Epithelial cell of esophagus (primary cell): ENCODE data around the gene UCP3.

Experiments
- DNase-seq: peaks from one replicate; pipeline ENCODE4 v3.0.0; 2010; ENCODE audit warnings: low read depth
- H3K4me3 ChIP-seq: 2 replicates; pipeline ENCODE4 v1.5.1; 2011; ENCODE audit warnings: mild to moderate bottlenecking, low read length, control low read depth
- TF ChIP-seq, protein P1 (sequence below): IDR thresholded peaks from 2 replicates; pipeline ENCODE4 v1.5.1; 2011; ENCODE audit warnings: low read depth, mild to moderate bottlenecking, low read length, control low read depth, inconsistent platforms; ENCODE audit not compliant: insufficient read depth; ENCODE audit errors: missing control alignments

The UCP3 gene

DNA sequence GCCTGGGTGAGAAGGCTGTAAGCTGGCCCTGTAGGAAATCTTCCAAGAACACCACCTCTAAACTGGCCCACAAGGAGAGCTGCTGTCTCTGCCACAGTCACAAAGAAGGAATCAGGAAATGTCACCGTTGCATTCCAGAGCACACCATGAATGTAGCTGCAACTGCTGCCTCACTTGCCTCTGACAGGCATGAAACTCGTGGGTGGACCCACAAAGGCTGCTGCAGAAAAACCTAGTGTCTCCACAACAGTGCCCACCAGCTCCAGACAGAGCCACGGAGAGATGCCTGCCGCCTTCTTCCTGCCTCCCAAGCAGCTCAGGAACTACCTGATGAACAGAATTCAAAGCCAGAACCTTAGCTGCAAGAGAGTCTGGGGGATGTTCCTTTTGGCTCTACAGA is 47.6 kb downstream of the UCP3 start:
- DNase-seq, result peak; percentile 59
- TF ChIP-seq, protein P1, sequence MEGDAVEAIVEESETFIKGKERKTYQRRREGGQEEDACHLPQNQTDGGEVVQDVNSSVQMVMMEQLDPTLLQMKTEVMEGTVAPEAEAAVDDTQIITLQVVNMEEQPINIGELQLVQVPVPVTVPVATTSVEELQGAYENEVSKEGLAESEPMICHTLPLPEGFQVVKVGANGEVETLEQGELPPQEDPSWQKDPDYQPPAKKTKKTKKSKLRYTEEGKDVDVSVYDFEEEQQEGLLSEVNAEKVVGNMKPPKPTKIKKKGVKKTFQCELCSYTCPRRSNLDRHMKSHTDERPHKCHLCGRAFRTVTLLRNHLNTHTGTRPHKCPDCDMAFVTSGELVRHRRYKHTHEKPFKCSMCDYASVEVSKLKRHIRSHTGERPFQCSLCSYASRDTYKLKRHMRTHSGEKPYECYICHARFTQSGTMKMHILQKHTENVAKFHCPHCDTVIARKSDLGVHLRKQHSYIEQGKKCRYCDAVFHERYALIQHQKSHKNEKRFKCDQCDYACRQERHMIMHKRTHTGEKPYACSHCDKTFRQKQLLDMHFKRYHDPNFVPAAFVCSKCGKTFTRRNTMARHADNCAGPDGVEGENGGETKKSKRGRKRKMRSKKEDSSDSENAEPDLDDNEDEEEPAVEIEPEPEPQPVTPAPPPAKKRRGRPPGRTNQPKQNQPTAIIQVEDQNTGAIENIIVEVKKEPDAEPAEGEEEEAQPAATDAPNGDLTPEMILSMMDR, result no peak
- H3K4me3 ChIP-seq, result no peak overlapping the region

DNA sequence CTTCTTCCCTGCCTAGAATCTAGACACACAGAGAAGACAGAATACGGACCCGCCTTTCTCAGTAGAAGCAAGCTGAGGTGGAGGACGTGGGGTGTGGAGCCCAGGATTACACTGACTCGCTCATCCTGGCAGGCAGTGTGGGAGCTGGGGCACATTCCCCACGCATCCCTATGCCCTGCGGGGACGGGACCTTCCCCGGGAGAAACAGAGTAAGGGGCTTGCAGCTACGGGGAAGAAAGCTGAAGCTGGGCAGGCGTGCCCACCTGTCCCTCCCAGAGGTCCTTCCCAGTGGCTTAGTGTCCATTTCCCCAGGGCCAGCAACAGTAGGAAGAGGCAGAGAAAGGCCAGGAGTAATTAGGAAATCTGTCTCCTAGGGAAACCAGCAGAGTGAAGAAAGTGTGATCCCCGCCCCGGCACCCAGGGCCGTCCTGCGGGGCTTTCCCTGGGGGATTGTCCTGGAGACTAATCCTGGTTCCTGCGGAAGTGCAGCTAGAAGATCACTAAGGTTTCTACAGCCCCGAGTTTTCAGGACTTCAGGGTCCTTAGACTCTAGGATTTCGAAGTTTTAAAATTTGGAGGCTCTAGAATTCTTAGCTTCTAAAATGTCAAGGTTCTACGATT is 50.3 kb downstream of the UCP3 start:
- TF ChIP-seq, protein P1, result no peak
- H3K4me3 ChIP-seq, result no peak overlapping the region

DNA sequence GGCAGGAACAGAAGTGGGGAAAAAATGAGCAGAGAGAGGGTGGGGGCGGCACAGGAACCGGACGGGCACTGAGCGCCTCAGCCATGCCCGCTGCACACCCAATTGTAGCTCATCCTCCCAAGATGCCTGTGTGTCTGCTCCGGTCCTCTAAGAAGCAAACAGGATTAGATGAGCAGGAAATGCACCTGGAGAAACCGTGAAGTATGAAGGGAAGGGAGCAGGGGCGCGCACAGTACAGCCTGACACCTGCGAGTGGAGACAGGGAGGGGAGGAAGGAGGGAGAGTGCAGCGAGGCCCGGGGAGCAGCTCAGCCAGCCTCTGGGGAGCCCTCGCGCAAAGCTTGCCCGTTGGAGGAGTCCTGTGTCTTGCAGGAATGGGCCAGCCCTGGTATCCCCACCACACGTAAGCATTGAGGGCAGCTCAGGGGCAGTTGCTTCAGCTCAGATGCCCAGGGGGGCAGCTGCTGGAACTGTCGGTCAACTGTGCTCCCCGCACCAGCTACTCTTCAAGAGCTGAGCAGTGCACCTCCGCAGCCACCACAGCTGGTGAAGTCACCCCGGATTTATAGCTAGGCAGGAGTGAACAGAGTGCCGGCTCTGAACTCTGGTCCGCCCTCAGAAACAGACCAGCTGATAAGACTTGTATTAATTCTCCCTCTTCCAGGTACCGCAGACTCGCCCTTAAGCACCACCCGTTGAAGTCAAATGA is 51.1 kb downstream of the UCP3 start:
- TF ChIP-seq, protein P1, result no peak
- H3K4me3 ChIP-seq, result no peak overlapping the region
- DNase-seq, result no peak

More for the DNA sequence above, 50.3 kb downstream of the UCP3 start:
- DNase-seq, result no peak

DNA sequence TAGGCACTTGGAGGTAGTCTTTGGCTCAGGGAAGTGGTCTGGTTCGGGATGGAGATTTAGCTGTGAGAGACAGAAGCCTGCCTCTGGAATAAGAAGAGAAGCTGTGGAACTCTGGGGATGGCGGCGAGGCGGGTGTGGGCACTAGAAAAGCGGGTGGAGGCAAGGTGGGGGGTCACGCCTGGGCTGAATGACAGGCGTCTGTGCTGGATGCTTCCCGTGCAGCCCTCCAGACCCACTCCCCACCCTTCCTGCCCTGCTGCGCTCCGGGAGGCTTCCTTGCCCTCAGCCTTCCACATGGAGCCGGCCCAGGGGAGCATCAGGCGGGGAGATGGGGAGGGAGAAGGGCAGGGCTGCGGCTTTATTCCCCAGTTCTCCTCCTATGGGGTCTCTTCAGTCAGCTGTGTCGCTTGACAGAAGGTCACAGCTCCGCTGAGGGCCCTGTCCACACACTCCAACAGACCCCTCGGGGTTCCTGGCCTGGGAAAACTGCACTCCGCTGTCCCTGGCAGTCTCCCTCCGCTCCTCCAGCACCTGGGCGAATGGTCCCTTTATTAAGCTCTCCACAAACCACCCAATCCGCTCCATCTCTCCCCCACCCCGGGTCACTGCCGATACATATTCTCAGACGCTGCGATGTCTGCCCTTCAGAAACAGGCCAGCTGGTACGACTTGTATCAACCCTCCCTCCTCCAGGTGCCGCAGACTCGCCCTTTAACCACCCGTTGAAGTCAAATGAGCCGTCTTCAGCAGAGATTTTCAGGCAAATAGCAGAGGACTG is 51.8 kb downstream of the UCP3 start:
- no peak overlapping the region for H3K4me3 ChIP-seq
- TF ChIP-seq, protein P1, result no peak
- no peak for DNase-seq

DNA sequence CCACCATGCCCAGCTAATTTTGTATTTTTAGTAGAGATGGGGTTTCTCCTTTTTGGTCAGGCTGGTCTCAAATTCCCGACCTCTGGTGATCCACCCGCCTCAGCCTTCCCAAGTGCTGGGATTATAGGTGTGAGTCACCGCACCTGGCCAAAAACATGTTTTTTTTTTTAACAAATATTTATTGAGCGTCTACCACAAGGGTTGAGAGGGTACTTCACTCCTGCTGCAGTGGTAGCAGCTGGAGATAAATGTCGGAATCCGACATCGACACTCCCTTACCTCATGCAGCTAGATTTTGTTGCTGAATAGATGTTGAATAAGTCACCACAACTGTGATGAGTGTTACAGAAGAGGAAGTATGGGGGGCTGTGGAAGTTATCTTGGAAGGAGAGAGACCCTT is 57.1 kb downstream of the UCP3 start:
- TF ChIP-seq, protein P1, result no peak
- no peak overlapping the region for H3K4me3 ChIP-seq
- DNase-seq, result no peak

DNA sequence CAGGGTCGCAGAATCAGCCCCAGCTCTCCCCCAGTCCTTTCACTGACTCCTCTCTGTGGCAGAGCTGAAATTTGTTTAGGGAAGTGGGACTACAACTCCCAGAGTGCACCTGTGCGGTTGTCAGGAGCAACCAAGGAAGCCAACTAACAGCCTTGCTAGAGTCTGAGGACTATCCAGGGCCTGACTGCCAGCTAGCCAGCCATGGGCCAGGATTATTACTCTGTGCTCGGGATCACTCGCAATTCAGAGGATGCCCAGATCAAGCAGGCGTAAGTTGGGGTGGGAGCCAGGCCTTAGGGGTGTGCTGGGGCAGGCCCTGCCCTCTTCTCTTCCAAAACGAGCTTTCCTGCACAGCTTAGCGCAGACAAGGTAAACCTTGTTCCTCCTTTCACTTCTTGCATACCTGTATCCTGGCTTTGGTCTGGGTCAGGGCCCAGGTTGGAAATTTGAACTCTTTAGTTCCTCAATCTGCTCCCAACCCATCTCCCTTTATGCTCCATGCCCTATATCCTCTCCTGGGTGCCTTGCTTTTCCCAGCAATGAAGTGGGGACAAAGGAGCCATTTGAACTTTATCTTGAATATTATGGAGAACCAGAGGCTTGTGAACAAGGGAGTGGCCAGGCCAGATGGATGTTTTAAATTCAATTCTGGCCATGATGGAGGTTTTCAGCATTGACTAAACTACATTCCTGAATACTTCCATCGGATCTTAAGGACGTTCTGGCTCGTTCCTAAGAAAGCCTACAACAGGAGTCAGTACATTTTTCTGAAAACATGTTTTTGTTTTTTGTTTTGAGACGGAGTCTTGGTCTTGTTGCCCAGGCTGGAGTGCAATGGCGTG is 57.8 kb downstream of the UCP3 start, which contains the start of gene DNAJB13:
DNAJB13 (plus strand) TSS at position 158 of the 842 bp plus-strand sequence; CDS start at position 202, 44 bp downstream.
- H3K4me3 ChIP-seq, result no peak within 1 kb of the TSS
- TF ChIP-seq, protein P1, result no peak
- peak; percentile 65 for DNase-seq
